Natural killer cell (primary cell): ENCODE data around the gene MAPRE2. TPM values are rescaled to one million over a fixed set of nuclear protein-coding genes. Genes with fewer than 3 reads are reported as not detected.

Experiments
- ATAC-seq, 3 donors: fragments of 150-1000 bp in 2 of 3; fragments of 200-7000 bp in 1 of 3; cut with Tn5 transposase; 1 replicate in 1 of 3; 2 replicates in 2 of 3; pipeline ENCODE4 v1.10.0; 2021; ENCODE audit warnings: mild to moderate bottlenecking in 2 of 3, moderate library complexity in 2 of 3
- DNase-seq, 2 donors: peaks; one replicate each; pipeline versions ENCODE4 v3.0.0 to v3.0.0-alpha.2; 2013 to 2021; ENCODE audit warnings: mixed read lengths in 1 of 2
- H3K27ac ChIP-seq: one replicate; pipeline ENCODE4 v1.5.1; 2013; ENCODE audit warnings: mild to moderate bottlenecking, low read length
- H3K27me3 ChIP-seq: one replicate; pipeline ENCODE4 v1.6.1; 2013; ENCODE audit warnings: low read length; ENCODE audit not compliant: control insufficient read depth, insufficient read depth
- H3K36me3 ChIP-seq: one replicate; pipeline ENCODE4 v1.6.1; 2013; ENCODE audit warnings: low read length; ENCODE audit not compliant: control insufficient read depth, insufficient read depth
- H3K4me1 ChIP-seq: one replicate; pipeline ENCODE4 v1.6.1; 2013; ENCODE audit warnings: low read length; ENCODE audit not compliant: control insufficient read depth, insufficient read depth
- H3K4me3 ChIP-seq: one replicate; pipeline ENCODE4 v1.5.1; 2013; ENCODE audit warnings: low read length
- H3K9me3 ChIP-seq: one replicate; pipeline ENCODE4 v1.6.1; 2013; ENCODE audit warnings: low read length; ENCODE audit not compliant: control insufficient read depth, insufficient read depth
- H3K27ac Mint-ChIP-seq, 2 donors: one replicate each; pipeline ENCODE4 v1.8.0; 2022; ENCODE audit warnings: mild to moderate bottlenecking in 2 of 2, mixed read lengths in 2 of 2, moderate library complexity in 1 of 2
- H3K27me3 Mint-ChIP-seq, 2 donors: one replicate each; pipeline ENCODE4 v1.8.0; 2022; ENCODE audit warnings: low read depth in 2 of 2, mixed read lengths in 2 of 2
- H3K36me3 Mint-ChIP-seq: one replicate; pipeline ENCODE4 v1.8.0; 2022; ENCODE audit warnings: mixed read lengths
- H3K4me1 Mint-ChIP-seq, 2 donors: one replicate each; pipeline ENCODE4 v1.8.0; 2022; ENCODE audit warnings: mixed read lengths in 2 of 2
- H3K4me3 Mint-ChIP-seq: one replicate; pipeline ENCODE4 v1.8.0; 2022; ENCODE audit warnings: mild to moderate bottlenecking, moderate library complexity, mixed read lengths
- H3K9me3 Mint-ChIP-seq, 2 donors: one replicate each; pipeline ENCODE4 v1.8.0; 2022; ENCODE audit warnings: mixed read lengths in 2 of 2
- WGBS: methylation state at CpG from one replicate; pipeline ENCODE4 v1.1.7; 2013; ENCODE audit warnings: missing lambda C conversion rate; ENCODE audit not compliant: insufficient coverage; 5-methylcytosine and 5-hydroxymethylcytosine counted together
- intact Hi-C: fragments of 100-400 bp; cut with micrococcal nuclease; formaldehyde crosslinking; loops from one replicate; pipeline ENCODE4 v1.14.2; 2022
- total RNA-seq, 4 donors: library from RNA; stranded (reverse); fragments of 120-200 nt in 1 of 4; gene quantifications; one replicate each; pipeline versions ENCODE4 v1.2.3 to v1.2.4, GENCODE V29; 2013 to 2022
- TF ChIP-seq, protein P1 (sequence below): fragments of 200-600 bp; IDR thresholded peaks from one replicate; pipeline ENCODE4 v1.8.0; 2022; ENCODE audit warnings: antibody characterized with exemption

Gene MAPRE2
- total RNA-seq, 3 donors from 2014 or later (not counting 1 experiment from before 2014, with no cell fraction given) = 159 to 283 (median 207) TPM

- Histone ChIP-seq H3K36me3 (no peaks in the 10 kb centered on the region), H3K4me3 (no peak overlapping the region), H3K9me3 (no peaks in the 10 kb centered on the region), H3K27me3 (no peaks in the 10 kb centered on the region), H3K27ac (no peak overlapping the region), H3K4me1 (no peaks in the 10 kb centered on the region)
- Mint-ChIP-seq H3K27ac (no peak overlapping the region), H3K4me1 (peaks cover 5 to 9% of the 10 kb centered on the region in 2 donors), H3K27me3 (peaks cover 0 to 2% of the 10 kb centered on the region in 2 donors), H3K4me3 (no peak overlapping the region), H3K9me3 (no peaks in the 10 kb centered on the region), H3K36me3 (no peaks in the 10 kb centered on the region)
- ATAC-seq (no peak), DNase-seq (peak in 1 of 2 donors; percentile 19)
- intact Hi-C loops = no loop called here
- 91% methylated on average over 1 of the region's 2 CpGs for WGBS
- TF ChIP-seq, protein P1, sequence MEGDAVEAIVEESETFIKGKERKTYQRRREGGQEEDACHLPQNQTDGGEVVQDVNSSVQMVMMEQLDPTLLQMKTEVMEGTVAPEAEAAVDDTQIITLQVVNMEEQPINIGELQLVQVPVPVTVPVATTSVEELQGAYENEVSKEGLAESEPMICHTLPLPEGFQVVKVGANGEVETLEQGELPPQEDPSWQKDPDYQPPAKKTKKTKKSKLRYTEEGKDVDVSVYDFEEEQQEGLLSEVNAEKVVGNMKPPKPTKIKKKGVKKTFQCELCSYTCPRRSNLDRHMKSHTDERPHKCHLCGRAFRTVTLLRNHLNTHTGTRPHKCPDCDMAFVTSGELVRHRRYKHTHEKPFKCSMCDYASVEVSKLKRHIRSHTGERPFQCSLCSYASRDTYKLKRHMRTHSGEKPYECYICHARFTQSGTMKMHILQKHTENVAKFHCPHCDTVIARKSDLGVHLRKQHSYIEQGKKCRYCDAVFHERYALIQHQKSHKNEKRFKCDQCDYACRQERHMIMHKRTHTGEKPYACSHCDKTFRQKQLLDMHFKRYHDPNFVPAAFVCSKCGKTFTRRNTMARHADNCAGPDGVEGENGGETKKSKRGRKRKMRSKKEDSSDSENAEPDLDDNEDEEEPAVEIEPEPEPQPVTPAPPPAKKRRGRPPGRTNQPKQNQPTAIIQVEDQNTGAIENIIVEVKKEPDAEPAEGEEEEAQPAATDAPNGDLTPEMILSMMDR = no peak
Observed at GRCh38 chr18:35185771-35186170, 144.6 kb downstream of the MAPRE2 start.

GRCh38 chr18:35186291-35187034, 145.2 kb downstream of the MAPRE2 start:
- Mint-ChIP-seq H3K9me3 (no peaks in the 10 kb centered on the region), H3K36me3 (no peaks in the 10 kb centered on the region), H3K4me3 (no peak overlapping the region), H3K4me1 (peaks cover 5 to 9% of the 10 kb centered on the region in 2 donors), H3K27ac (no peak overlapping the region), H3K27me3 (peaks cover 0 to 2% of the 10 kb centered on the region in 2 donors)
- Histone ChIP-seq H3K36me3 (no peaks in the 10 kb centered on the region), H3K4me3 (no peak overlapping the region), H3K9me3 (no peaks in the 10 kb centered on the region), H3K27ac (no peak overlapping the region), H3K27me3 (no peaks in the 10 kb centered on the region), H3K4me1 (no peaks in the 10 kb centered on the region)
- TF ChIP-seq, protein P1 = no peak
- 86% methylated on average over 5 of the region's 6 CpGs for WGBS
- no peak for ATAC-seq
- no peak for DNase-seq
- intact Hi-C loops = no loop called here

- intact Hi-C loops = no loop called here
Observed at GRCh38 chr18:35189510-35189909, 148.3 kb downstream of the MAPRE2 start.

More at GRCh38 chr18:35189510-35189909, 148.3 kb downstream of the MAPRE2 start:
- Histone ChIP-seq H3K9me3 (no peaks in the 10 kb centered on the region), H3K36me3 (no peaks in the 10 kb centered on the region), H3K4me1 (no peaks in the 10 kb centered on the region), H3K27ac (no peak overlapping the region), H3K27me3 (no peaks in the 10 kb centered on the region), H3K4me3 (no peak overlapping the region)
- no peak overlapping the region for H3K27ac Mint-ChIP-seq
- H3K4me3 Mint-ChIP-seq = no peak overlapping the region
- ATAC-seq (no peak), DNase-seq (no peak)
- no peaks in the 10 kb centered on the region for H3K36me3 Mint-ChIP-seq
- no peaks in the 10 kb centered on the region for H3K9me3 Mint-ChIP-seq
- H3K4me1 Mint-ChIP-seq = peaks cover 5 to 9% of the 10 kb centered on the region in 2 donors
- no peaks in the 10 kb centered on the region for H3K27me3 Mint-ChIP-seq
- 100% methylated on average over 1 of the region's 1 CpG for WGBS
- TF ChIP-seq, protein P1 = no peak
